Lung (tissue), 12 donors: Measurements from ENCODE around the gene ALCAM. TPM values are rescaled to one million over a fixed set of nuclear protein-coding genes. Genes with fewer than 3 reads are reported as not detected.

Experiments
- ATAC-seq: fragments of 200-7000 bp; cut with Tn5 transposase; one replicate; pipeline ENCODE4 v1.9.1; 2020; ENCODE audit warnings: moderate number of reproducible peaks; ENCODE audit not compliant: insufficient read depth, low FRiP score
- DNase-seq, 3 donors: peaks; one replicate each; pipeline ENCODE4 v3.0.0-alpha.2; 2013 to 2017
- H3K27ac ChIP-seq, 2 donors: one replicate each; pipeline ENCODE4 v1.5.1; 2013; ENCODE audit warnings: mild to moderate bottlenecking in 2 of 2, moderate library complexity in 2 of 2, control low read depth in 1 of 2, inconsistent platforms in 1 of 2, low read depth in 1 of 2, low read length in 1 of 2
- H3K27me3 ChIP-seq, 3 donors: one replicate each; pipeline ENCODE4 v1.5.1; 2013; ENCODE audit warnings: low read length in 2 of 3; ENCODE audit not compliant: control insufficient read depth in 3 of 3, insufficient read depth in 3 of 3
- H3K36me3 ChIP-seq, 4 donors: one replicate each; pipeline ENCODE4 v1.5.1; 2013; ENCODE audit warnings: low read length in 4 of 4, mild to moderate bottlenecking in 1 of 4, moderate library complexity in 1 of 4; ENCODE audit not compliant: control insufficient read depth in 4 of 4, insufficient read depth in 4 of 4
- H3K4me1 ChIP-seq, 5 donors: one replicate each; pipeline ENCODE4 v1.5.1; 2013; ENCODE audit warnings: low read length in 5 of 5, mild to moderate bottlenecking in 2 of 5, moderate library complexity in 1 of 5; ENCODE audit not compliant: control insufficient read depth in 5 of 5, insufficient read depth in 5 of 5
- H3K4me3 ChIP-seq: one replicate; pipeline ENCODE4 v1.5.1; 2013; ENCODE audit warnings: mild to moderate bottlenecking, control low read depth, moderate library complexity
- H3K9ac ChIP-seq, 2 donors: one replicate each; pipeline ENCODE4 v1.5.1; 2013; ENCODE audit warnings: low read length in 2 of 2, control low read depth in 1 of 2; ENCODE audit not compliant: insufficient read depth in 1 of 2
- H3K9me3 ChIP-seq, 4 donors: one replicate each; pipeline ENCODE4 v1.5.1; 2013; ENCODE audit warnings: low read length in 3 of 4, mild to moderate bottlenecking in 1 of 4, moderate library complexity in 1 of 4; ENCODE audit not compliant: control insufficient read depth in 4 of 4, insufficient read depth in 3 of 4
- WGBS, 2 donors: extraction: QIAGEN DNeasy Blood & Tissue Kit; methylation state at CpG; one replicate each; pipeline ENCODE4 v1.1.7; 2013; 5-methylcytosine and 5-hydroxymethylcytosine counted together
- polyA plus RNA-seq, 2 donors: library from polyadenylated mRNA; stranded (reverse); fragments of 200-250 nt; gene quantifications; one replicate each; pipeline ENCODE4 v1.2.1, GENCODE V29; 2013
- total RNA-seq, 2 donors: library from RNA; depleted of rRNA in 1 of 2; stranded (reverse); fragments of >200 nt in 1 of 2; gene quantifications; one replicate each; pipeline ENCODE4 v1.2.1, GENCODE V29; 2014 to 2021
- TF ChIP-seq, protein P1 (sequence below): IDR thresholded peaks from 2 replicates; pipeline ENCODE4 v1.5.1; 2012; ENCODE audit warnings: mild to moderate bottlenecking; ENCODE audit errors: control extremely low read depth, extremely low read depth
- donor health status: control.
- donor health status: control.
- donor health status: Bipolar disorder and iron deficiency.
- donor health status: healthy.
- donor health status: DM: yes; HTN: yes; CAD: no.

The ALCAM gene
- total and polyA plus RNA-seq, 4 donors = 55.9 to 252 (median 109) TPM

DNA sequence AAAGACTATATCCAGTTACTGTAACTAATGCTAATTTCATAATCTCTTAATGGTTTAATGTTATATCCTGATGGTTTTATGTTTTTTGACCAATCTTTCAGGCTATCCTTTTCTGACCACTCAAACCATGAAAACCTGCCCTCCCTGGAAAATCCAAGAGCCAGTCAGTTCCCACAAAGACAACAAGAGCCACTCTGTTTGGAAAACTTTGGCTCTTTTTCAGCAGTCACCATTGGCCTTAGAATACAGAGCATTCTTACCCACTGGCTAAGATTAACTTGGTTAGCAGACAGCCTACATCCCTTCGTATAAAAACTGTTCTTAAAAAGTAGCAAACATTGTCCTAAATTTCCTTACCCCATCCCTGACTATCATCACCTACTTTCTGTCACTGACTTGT is 32.9 kb downstream of the ALCAM start:
- Histone ChIP-seq H3K27me3 (no peaks in the 10 kb centered on the region), H3K9ac (no peak overlapping the region), H3K4me1 (peaks cover 0 to 5% (median 0%) of the 10 kb centered on the region in 5 donors), H3K27ac (no peak overlapping the region), H3K4me3 (no peak overlapping the region), H3K9me3 (peaks cover 0 to 9% (median under 1%) of the 10 kb centered on the region in 4 donors), H3K36me3 (peaks cover 0 to 2% (median 0%) of the 10 kb centered on the region in 4 donors)
- no peak for DNase-seq
- WGBS, 2 donors = 84% methylated on average over 1 of the region's 1 CpG
- TF ChIP-seq, protein P1, sequence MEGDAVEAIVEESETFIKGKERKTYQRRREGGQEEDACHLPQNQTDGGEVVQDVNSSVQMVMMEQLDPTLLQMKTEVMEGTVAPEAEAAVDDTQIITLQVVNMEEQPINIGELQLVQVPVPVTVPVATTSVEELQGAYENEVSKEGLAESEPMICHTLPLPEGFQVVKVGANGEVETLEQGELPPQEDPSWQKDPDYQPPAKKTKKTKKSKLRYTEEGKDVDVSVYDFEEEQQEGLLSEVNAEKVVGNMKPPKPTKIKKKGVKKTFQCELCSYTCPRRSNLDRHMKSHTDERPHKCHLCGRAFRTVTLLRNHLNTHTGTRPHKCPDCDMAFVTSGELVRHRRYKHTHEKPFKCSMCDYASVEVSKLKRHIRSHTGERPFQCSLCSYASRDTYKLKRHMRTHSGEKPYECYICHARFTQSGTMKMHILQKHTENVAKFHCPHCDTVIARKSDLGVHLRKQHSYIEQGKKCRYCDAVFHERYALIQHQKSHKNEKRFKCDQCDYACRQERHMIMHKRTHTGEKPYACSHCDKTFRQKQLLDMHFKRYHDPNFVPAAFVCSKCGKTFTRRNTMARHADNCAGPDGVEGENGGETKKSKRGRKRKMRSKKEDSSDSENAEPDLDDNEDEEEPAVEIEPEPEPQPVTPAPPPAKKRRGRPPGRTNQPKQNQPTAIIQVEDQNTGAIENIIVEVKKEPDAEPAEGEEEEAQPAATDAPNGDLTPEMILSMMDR = no peak
- no peak for ATAC-seq

DNA sequence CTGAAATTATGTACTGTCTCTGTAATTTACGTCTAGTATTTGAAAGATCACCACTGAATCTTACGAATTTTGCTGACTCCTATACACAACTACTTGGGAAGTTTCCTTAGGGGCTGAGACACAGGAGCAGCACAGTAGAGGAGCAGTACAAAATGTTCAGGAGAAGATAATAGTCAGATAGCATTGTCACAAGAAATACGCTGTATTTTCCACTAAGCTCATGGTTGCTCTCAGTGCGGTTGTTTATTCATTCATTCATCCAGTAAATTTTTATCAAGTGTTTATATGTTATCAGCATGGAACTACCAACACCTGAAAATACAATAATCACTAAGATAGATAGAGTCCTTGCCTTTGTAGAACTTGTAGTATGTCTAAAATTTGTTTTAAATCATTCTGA is 34.5 kb downstream of the ALCAM start:
- 93 to 95% methylated on average over 4 of the region's 4 CpGs for WGBS, 2 donors
- DNase-seq (no peak), ATAC-seq (no peak)
- no peaks in the 10 kb centered on the region for H3K27me3 ChIP-seq
- H3K4me1 ChIP-seq = peaks cover 0 to 5% (median 0%) of the 10 kb centered on the region in 5 donors
- H3K9ac ChIP-seq = no peak overlapping the region
- peaks cover 0 to 9% (median under 1%) of the 10 kb centered on the region in 4 donors for H3K9me3 ChIP-seq
- TF ChIP-seq, protein P1 = no peak
- no peak overlapping the region for H3K4me3 ChIP-seq
- no peak overlapping the region for H3K27ac ChIP-seq
- peaks cover 0 to 2% (median 0%) of the 10 kb centered on the region in 4 donors for H3K36me3 ChIP-seq

DNA sequence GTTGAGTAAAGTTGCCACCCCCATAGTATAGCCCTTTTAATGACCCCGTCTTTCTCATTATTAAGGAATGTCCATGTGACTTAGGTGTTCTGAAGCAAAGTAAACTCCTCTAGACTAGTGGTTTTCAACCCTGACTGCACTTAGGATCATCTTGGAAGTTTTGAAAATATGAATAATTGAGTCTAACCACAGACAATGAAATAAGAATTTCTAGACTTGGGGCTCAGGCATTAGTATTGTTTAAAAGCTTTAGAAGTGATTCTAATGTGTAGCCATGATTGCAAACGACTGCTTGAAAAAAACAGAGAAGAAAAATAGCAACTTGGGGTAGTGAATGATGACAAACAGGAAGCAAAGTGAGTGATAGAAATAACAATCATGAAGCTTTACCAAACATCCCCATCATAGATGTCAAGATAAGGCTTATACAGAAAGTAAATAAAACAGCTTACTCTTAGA is 35.0 kb downstream of the ALCAM start:
- H3K27ac ChIP-seq = no peak overlapping the region
- TF ChIP-seq, protein P1 = no peak
- no peak overlapping the region for H3K9ac ChIP-seq
- H3K4me1 ChIP-seq = peaks cover 0 to 5% (median 0%) of the 10 kb centered on the region in 5 donors
- 67 to 71% methylated on average over 2 of the region's 2 CpGs for WGBS, 2 donors
- H3K9me3 ChIP-seq = peaks cover 0 to 9% (median under 1%) of the 10 kb centered on the region in 4 donors
- H3K4me3 ChIP-seq = no peak overlapping the region
- peaks cover 0 to 2% (median 0%) of the 10 kb centered on the region in 4 donors for H3K36me3 ChIP-seq
- no peak for DNase-seq
- H3K27me3 ChIP-seq = no peaks in the 10 kb centered on the region
- ATAC-seq = no peak
